K562 (cell line): ENCODE measurements around the gene DYNC2I2. TPM values are rescaled to one million over a fixed set of nuclear protein-coding genes. Genes with fewer than 3 reads are reported as not detected.
A peak's percentile ranks its signal among the peaks of the same experiment; 100 is the strongest.

ENCODE experiments used
- ATF7 ChIP-seq: fragments of 450-650 bp; IDR thresholded peaks from 2 replicates; pipeline ENCODE4 v1.7.1; 2014; ENCODE audit warnings: mild to moderate bottlenecking, moderate library complexity
- CCNT2 ChIP-seq: IDR thresholded peaks from 2 replicates; pipeline ENCODE4 v1.6.1; 2011; ENCODE audit warnings: borderline replicate concordance, low read depth, mild to moderate bottlenecking, moderate library complexity, mixed read lengths, low read length; ENCODE audit not compliant: insufficient read length; ENCODE audit errors: extremely low read depth
- CEBPB ChIP-seq: fragments of 450-650 bp; IDR thresholded peaks from 2 replicates; pipeline ENCODE4 v1.6.1; 2016; ENCODE audit warnings: missing genetic modification characterization, missing compliant biosample characterization
- EHMT2 ChIP-seq: fragments of 450-650 bp; IDR thresholded peaks from 2 replicates; pipeline ENCODE4 v1.6.1; 2018; ENCODE audit warnings: antibody characterized with exemption
- FUS ChIP-seq: fragments of 200-400 bp; formaldehyde crosslinking; optimal IDR thresholded peaks from 2 replicates; pipeline ENCODE3; 2017; ENCODE audit warnings: low read depth, low read length
- HDAC2 ChIP-seq: fragments of 450-650 bp; IDR thresholded peaks from 2 replicates; pipeline ENCODE4 v1.6.1; 2016; ENCODE audit warnings: mild to moderate bottlenecking
- HMG20B ChIP-seq: fragments of 250-450 bp; sonication (Bioruptor Pico); IDR thresholded peaks from 2 replicates; pipeline ENCODE4 v1.5.0; 2021; ENCODE audit warnings: mild to moderate bottlenecking
- ID3 ChIP-seq, 2 experiments: fragments of 250-450 bp in 1 of 2; fragments of 450-650 bp in 1 of 2; sonication (Bioruptor Pico) in 1 of 2; IDR thresholded peaks; 2 replicates each; pipeline versions ENCODE4 v1.6.1 to v1.8.0; 2016 to 2021; ENCODE audit warnings: mild to moderate bottlenecking in 2 of 2, moderate library complexity in 2 of 2, missing compliant biosample characterization in 1 of 2, missing genetic modification characterization in 1 of 2
- IRF2 ChIP-seq: sonication (generic); formaldehyde crosslinking; IDR thresholded peaks from 2 replicates; pipeline ENCODE4 v1.8.1; 2022; ENCODE audit warnings: mild to moderate bottlenecking, missing genetic modification reagents
- MCM7 ChIP-seq, 2 experiments: fragments of 450-650 bp; IDR thresholded peaks; 2 replicates each; pipeline ENCODE4 v1.6.1; 2016 to 2018
- MIER1 ChIP-seq: fragments of 450-650 bp; IDR thresholded peaks from 2 replicates; pipeline ENCODE4 v1.6.1; 2016; ENCODE audit warnings: antibody characterized with exemption, mild to moderate bottlenecking, low read depth
- MYC ChIP-seq, 2 experiments: fragments of 250-450 bp in 1 of 2; sonication (Bioruptor Pico) in 1 of 2; IDR thresholded peaks; 2 replicates each; pipeline versions ENCODE4 v1.5.1 to v1.6.1; 2012 to 2021; ENCODE audit warnings: low read depth in 2 of 2, borderline replicate concordance in 1 of 2, improper control_type of control experiment in 1 of 2, low read length in 1 of 2, mild to moderate bottlenecking in 1 of 2, moderate library complexity in 1 of 2
- NFRKB ChIP-seq: fragments of 450-650 bp; IDR thresholded peaks from 2 replicates; pipeline ENCODE4 v1.6.1; 2016; ENCODE audit warnings: low read depth
- POLR2H ChIP-seq: IDR thresholded peaks from 2 replicates; pipeline ENCODE4 v1.6.1; 2016; ENCODE audit warnings: missing genetic modification characterization, low read depth, mild to moderate bottlenecking, control low read depth, missing compliant biosample characterization, moderate library complexity
- PURB ChIP-seq: sonication (generic); formaldehyde crosslinking; IDR thresholded peaks from 2 replicates; pipeline ENCODE4 v1.9.0; 2021; ENCODE audit warnings: low read depth, mild to moderate bottlenecking, missing genetic modification reagents
- RAD21 ChIP-seq, 2 experiments: fragments of 250-450 bp in 1 of 2; fragments of 450-650 bp in 1 of 2; sonication (Bioruptor Pico) in 1 of 2; formaldehyde crosslinking in 1 of 2; IDR thresholded peaks in 1 of 2; conservative IDR thresholded peaks in 1 of 2; 2 replicates each; pipeline versions ENCODE4 v1.4.0 to v1.8.0; 2020 to 2022; ENCODE audit warnings: mild to moderate bottlenecking in 2 of 2, moderate library complexity in 1 of 2
- SMARCA4 ChIP-seq: fragments of 450-650 bp; IDR thresholded peaks from 2 replicates; pipeline ENCODE4 v1.6.1; 2016
- SPI1 ChIP-seq: IDR thresholded peaks from 2 replicates; pipeline ENCODE4 v1.6.1; 2011; ENCODE audit warnings: low read depth, low read length, control low read depth, borderline replicate concordance
- TAF15 ChIP-seq: fragments of 200-400 bp; formaldehyde crosslinking; IDR thresholded peaks from 2 replicates; pipeline ENCODE4 v1.6.1; 2017; ENCODE audit warnings: mild to moderate bottlenecking, low read depth, low read length, moderate library complexity
- ZBTB2 ChIP-seq: fragments of 450-650 bp; IDR thresholded peaks from 2 replicates; pipeline ENCODE4 v1.6.1; 2016; ENCODE audit warnings: antibody characterized with exemption
- ZBTB5 ChIP-seq: fragments of 450-650 bp; IDR thresholded peaks from 2 replicates; pipeline ENCODE4 v1.6.1; 2017; ENCODE audit warnings: antibody characterized with exemption
- ZNF143 ChIP-seq: sonication (generic); formaldehyde crosslinking; IDR thresholded peaks from 2 replicates; pipeline ENCODE4 v1.9.0; 2022; ENCODE audit warnings: mild to moderate bottlenecking, missing genetic modification reagents
- ZNF586 ChIP-seq: fragments of 450-650 bp; formaldehyde crosslinking; conservative IDR thresholded peaks from 2 replicates; pipeline ENCODE4 v1.4.0; 2020; ENCODE audit warnings: mild to moderate bottlenecking, moderate library complexity
- polyA plus RNA-seq, 8 experiments: library from polyadenylated mRNA; depleted of rRNA in 4 of 8; stranded (reverse) in 5 of 8; unstranded in 3 of 8; fragments of >200 nt; fragmentation: Nextera tagmentation in 2 of 8; fragmentation: Illumina TruSeq in 1 of 8; extraction: Ambion mirVana in 2 of 8; extraction: Trizol in 1 of 8; gene quantifications; 2 replicates each; pipeline versions ENCODE4 v1.2.1 to v1.2.3, GENCODE V29; 2011 to 2014; ENCODE audit warnings: inconsistent platforms in 1 of 8, missing spikeins in 1 of 8
- total RNA-seq, 7 experiments: library from RNA; depleted of rRNA in 6 of 7; stranded (reverse); fragments of >200 nt in 6 of 7; fragmentation: Illumina TruSeq in 2 of 7; extraction: Trizol in 2 of 7; gene quantifications; 2 replicates each; pipeline versions ENCODE4 v1.2.1 to v1.2.3, GENCODE V29; 2011 to 2021; ENCODE audit warnings: low replicate concordance in 1 of 7

Gene DYNC2I2
- total and polyA plus RNA-seq, 9 of the 15 experiments (the other 6 are each of a cell fraction or from before 2014, with no cell fraction given): 1.5 to 249 (median 70.0) TPM

GRCh38 chr9:128656416-128657343 lies at the start of gene DYNC2I2 (continued):
- TF ChIP-seq CCNT2: peak; percentile 54
- TF ChIP-seq HDAC2: peak; percentile 86
- TF ChIP-seq ATF7: peak; percentile 92
- peak; percentile 90 for TF ChIP-seq POLR2H (tag)
- no peak for TF ChIP-seq ZNF143
- TF ChIP-seq IRF2 (CRISPR knock-in tag): no peak
- no peak for TF ChIP-seq ZNF586
- TF ChIP-seq RAD21 (CRISPR knock-in tag; conservative IDR thresholded peaks at IDR 0.05 in 1 of 2, IDR thresholded peaks at IDR 0.05 in 1 of 2): peak in 1 of 2 experiments; percentile 36; a peak in 3 of 4 replicates
- no peak; the same call in 1 of the 2 replicates for TF ChIP-seq SMARCA4
- no peak for TF ChIP-seq PURB
- TF ChIP-seq MCM7 (IDR thresholded peaks at IDR 0.05): no peak
- peak; percentile 100 for TF ChIP-seq NFRKB
- TF ChIP-seq TAF15: no peak
- peak; percentile 99 for TF ChIP-seq ZBTB2
- no peak for TF ChIP-seq CEBPB (tag)
- TF ChIP-seq SPI1: peak; percentile 27; the same call in 1 of the 2 replicates
- TF ChIP-seq ID3 (CRISPR knock-in tag; IDR thresholded peaks at IDR 0.05): no peak
- TF ChIP-seq ID3 (tag; IDR thresholded peaks at IDR 0.05): peak; percentile 98
- TF ChIP-seq ZBTB5: no peak
- TF ChIP-seq MYC (IDR thresholded peaks at IDR 0.05; ENCODE audit: low read depth, low read length): peak; percentile 94
- peak; percentile 97 for TF ChIP-seq MYC (CRISPR knock-in tag; IDR thresholded peaks at IDR 0.05; ENCODE audit: borderline replicate concordance, low read depth)
- TF ChIP-seq HMG20B (CRISPR knock-in tag): no peak
- peak; percentile 80 for TF ChIP-seq FUS
- TF ChIP-seq EHMT2: peak; percentile 80
- TF ChIP-seq MIER1: peak; percentile 69; the same call in 1 of the 2 replicates
